Right lobe of liver (tissue), 6 donors: ENCODE measurements around the gene RBM6. TPM values are rescaled to one million over a fixed set of nuclear protein-coding genes. Genes with fewer than 3 reads are reported as not detected.

Experiments
- ATAC-seq, 4 donors: fragments of 200-7000 bp; cut with Tn5 transposase; one replicate each; pipeline ENCODE4 v1.9.1; 2020; ENCODE audit warnings: mild to moderate bottlenecking in 4 of 4, moderate library complexity in 4 of 4
- DNase-seq, 3 donors: peaks; one replicate each; pipeline ENCODE4 v3.0.0-alpha.2; 2020
- H3K27ac ChIP-seq, 3 donors: fragments of 200-600 bp; one replicate each; pipeline ENCODE4 v1.8.0; 2022
- H3K27me3 ChIP-seq, 2 donors: fragments of 200-600 bp; one replicate each; pipeline ENCODE4 v1.8.0; 2022
- H3K36me3 ChIP-seq, 4 donors: fragments of 200-600 bp; sonication (generic) in 1 of 4; one replicate each; pipeline versions ENCODE4 v1.5.1 to v1.8.0; 2017 to 2022; ENCODE audit warnings: control low read depth in 1 of 4
- H3K4me1 ChIP-seq, 4 donors: fragments of 200-600 bp; sonication (generic) in 1 of 4; one replicate each; pipeline versions ENCODE4 v1.5.1 to v1.8.0; 2017 to 2022; ENCODE audit warnings: control low read depth in 1 of 4
- H3K4me3 ChIP-seq, 3 donors: fragments of 200-600 bp; one replicate each; pipeline ENCODE4 v1.8.0; 2022
- H3K9me3 ChIP-seq, 4 donors: fragments of 200-600 bp; sonication (generic) in 1 of 4; one replicate each; pipeline versions ENCODE4 v1.5.1 to v1.8.0; 2017 to 2022; ENCODE audit warnings: control low read depth in 1 of 4
- CTCF ChIP-seq, 4 donors: fragments of 200-600 bp in 3 of 4; fragments of 450-650 bp in 1 of 4; IDR thresholded peaks; one replicate each; pipeline versions ENCODE4 v1.5.1 to v1.8.0; 2016 to 2022; ENCODE audit warnings: antibody characterized with exemption in 4 of 4, mild to moderate bottlenecking in 2 of 4
- POLR2A ChIP-seq: fragments of 450-650 bp; IDR thresholded peaks from one replicate; pipeline ENCODE4 v1.6.1; 2017; ENCODE audit warnings: antibody characterized with exemption, mild to moderate bottlenecking
- WGBS: methylation state at CpG from one replicate; pipeline ENCODE4 v1.1.6; 2018; ENCODE audit warnings: low coverage, low lambda C conversion rate; ENCODE audit not compliant: insufficient coverage; ENCODE audit errors: missing lambda C conversion rate; 5-methylcytosine and 5-hydroxymethylcytosine counted together
- intact Hi-C, 2 donors: fragments of 100-400 bp; cut with DNase I; formaldehyde crosslinking; loops; one replicate each; pipeline versions ENCODE4 v1.11.2 to v1.14.1; 2022
- long read RNA-seq: library from polyadenylated mRNA; unstranded; transcript quantifications from one replicate; pipeline ENCODE4 v2.0.0, GENCODE V29; 2019
- total RNA-seq, 6 experiments: library from RNA; depleted of rRNA in 2 of 6; stranded (reverse); fragments of >200 nt in 2 of 6; fragmentation: NEBNext Ultra II Directional in 3 of 6; extraction: Animal tissue kit (Norgen Biotek cat#: 25700) in 3 of 6; gene quantifications; one replicate each; pipeline versions ENCODE4 v1.1.0 to v1.2.4, GENCODE V29; 2016 to 2023
- donor health status: DM: no; HTN: yes; CAD: no.
- donor health status: DM: no; HTN: no; CAD: no.
- donor health status: DM: no; HTN: no; CAD: no.
- donor health status: DM: no; HTN: yes; CAD: no.
- donor health status: DM: no; HTN: yes; CAD: no.

The RBM6 gene
- total RNA-seq, result 10 to 100 TPM; 25.9 to 46.4 (median 32.9) TPM
- long read RNA-seq, partial matches to known transcripts, result 4 of 7 reads
- long read RNA-seq, other reads (novel, unspliced or antisense), result 1 of 7 reads

GRCh38 chr3:49939858-49940666 is at the start of gene RBM6:
Gene RBM6, plus strand, starts transcription at chr3:49940150. Its CDS starts 22,492 bp downstream, at chr3:49962642.
- WGBS, result 0% methylated on average over 19 of the region's 74 CpGs
- peak within 1 kb of the TSS; percentile 58 to 79 (median 73) for H3K27ac ChIP-seq
- no peaks in the 10 kb centered on the region for H3K36me3 ChIP-seq
- no peaks in the 10 kb centered on the region for H3K27me3 ChIP-seq
- peaks cover 0 to 22% (median 2%) of the 10 kb centered on the region in 4 donors for H3K4me1 ChIP-seq
- H3K4me3 ChIP-seq, result peak within 1 kb of the TSS; percentile 70 to 91 (median 75)
- intact Hi-C loops, result no loop called here
- no peaks in the 10 kb centered on the region for H3K9me3 ChIP-seq
- TF ChIP-seq CTCF (IDR thresholded peaks at IDR 0.05) (no peak), POLR2A (peak; percentile 88)
- DNase-seq, result peak; percentile 99
- ATAC-seq, result peak; percentile 97 to 99 (median 98)

GRCh38 chr3:49895791-49896190 is 44.2 kb upstream of the RBM6 start:
- no peaks in the 10 kb centered on the region for H3K9me3 ChIP-seq
- no peaks in the 10 kb centered on the region for H3K36me3 ChIP-seq
- H3K4me1 ChIP-seq, result peaks cover 0 to under 1% (median 0%) of the 10 kb centered on the region in 4 donors
- DNase-seq (no peak), ATAC-seq (no peak)
- no peak for TF ChIP-seq CTCF (IDR thresholded peaks at IDR 0.05)
- H3K27ac ChIP-seq, result no peak overlapping the region
- H3K4me3 ChIP-seq, result no peak overlapping the region
- H3K27me3 ChIP-seq, result no peaks in the 10 kb centered on the region
- WGBS, result no CpG with 5 or more reads among the region's 9 CpGs
- intact Hi-C loops, result no loop called here

- intact Hi-C loops, result no loop called here
- Histone ChIP-seq H3K27ac (no peak overlapping the region), H3K27me3 (no peaks in the 10 kb centered on the region), H3K36me3 (no peaks in the 10 kb centered on the region), H3K4me1 (peaks cover 0 to 5% (median 0%) of the 10 kb centered on the region in 4 donors), H3K9me3 (no peaks in the 10 kb centered on the region), H3K4me3 (no peak overlapping the region)
- WGBS, result 71% methylated on average over 1 of the region's 5 CpGs
- ATAC-seq (no peak), DNase-seq (no peak)
- TF ChIP-seq CTCF (IDR thresholded peaks at IDR 0.05) (no peak), POLR2A (no peak)
Observed at GRCh38 chr3:49896345-49896744, 43.6 kb upstream of the RBM6 start.

- H3K27ac ChIP-seq, result no peak overlapping the region
- H3K27me3 ChIP-seq, result no peaks in the 10 kb centered on the region
- intact Hi-C loops, result no loop called here
- DNase-seq, result no peak
- no peak for ATAC-seq
- H3K9me3 ChIP-seq, result no peaks in the 10 kb centered on the region
- WGBS, result 80% methylated on average over 1 of the region's 6 CpGs
- peaks cover 0 to 5% (median 0%) of the 10 kb centered on the region in 4 donors for H3K4me1 ChIP-seq
- TF ChIP-seq CTCF (IDR thresholded peaks at IDR 0.05) (no peak), POLR2A (no peak)
- no peak overlapping the region for H3K4me3 ChIP-seq
- no peaks in the 10 kb centered on the region for H3K36me3 ChIP-seq
Observed at GRCh38 chr3:49898991-49899390, 41.0 kb upstream of the RBM6 start.
